Left colon (tissue), 2 donors: Measurements from ENCODE around the gene C1QTNF7. TPM values are rescaled to one million over a fixed set of nuclear protein-coding genes. Genes with fewer than 3 reads are reported as not detected.

ENCODE experiments used
- ATAC-seq: fragments of 200-7000 bp; cut with Tn5 transposase; one replicate; pipeline ENCODE4 v1.9.1; 2020; ENCODE audit warnings: mild to moderate bottlenecking, moderate library complexity
- DNase-seq, 2 donors: peaks; one replicate each; pipeline ENCODE4 v3.0.0-alpha.2; 2020
- intact Hi-C, 2 donors: fragments of 100-400 bp; cut with DNase I in 1 of 2; cut with micrococcal nuclease in 1 of 2; formaldehyde crosslinking; loops; one replicate each; pipeline versions ENCODE4 v1.11.2 to v1.14.0; 2022; cut with DNase I, micrococcal nuclease
- long read RNA-seq: library from polyadenylated mRNA; unstranded; transcript quantifications from one replicate; pipeline ENCODE4 v2.0.0, GENCODE V29; 2021
- total RNA-seq, 2 donors: library from RNA; stranded (reverse); fragmentation: NEBNext Ultra II Directional; extraction: Animal tissue kit (Norgen Biotek cat#: 25700); gene quantifications; one replicate each; pipeline ENCODE4 v1.2.1, GENCODE V29; 2021
- donor health status: DM: no; HTN: no; CAD: no.
- donor health status: DM: yes; HTN: yes; CAD: no.

The C1QTNF7 gene
- total RNA-seq, result 1 to 10 TPM; 1.5 to 4.0 TPM
- long read RNA-seq, result 0 reads

- no peak for DNase-seq
- intact Hi-C loops, result no loop called here
- ATAC-seq, result no peak
Observed at GRCh38 chr4:15427701-15428100, at the start of gene C1QTNF7. TSS of gene C1QTNF7 (plus strand) at chr4:15428033. CDS start at chr4:15435744, 7,711 bp downstream.

- DNase-seq, result no peak
- intact Hi-C loops, result no loop called here
- ATAC-seq, result no peak
Observed at GRCh38 chr4:15378062-15378461, 49.8 kb upstream of the C1QTNF7 start.

DNA sequence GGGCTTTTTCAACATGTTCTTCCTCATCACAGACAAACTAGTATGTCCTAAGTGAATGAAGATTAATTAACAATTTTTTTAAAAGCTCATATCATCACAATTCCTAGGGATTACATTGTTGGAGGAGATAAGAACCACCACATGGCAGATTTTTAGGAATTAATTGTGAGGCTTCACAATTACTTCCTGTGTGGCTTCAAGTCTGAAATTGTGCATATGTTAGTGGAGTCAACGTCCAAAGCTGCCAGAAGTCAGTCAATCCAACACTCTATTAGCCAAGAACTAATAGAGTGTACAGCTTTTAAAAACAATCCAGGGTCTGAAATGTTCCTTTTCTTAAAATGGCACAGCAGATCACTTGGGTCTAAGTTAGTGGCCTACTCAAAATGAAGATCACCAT is 49.3 kb upstream of the C1QTNF7 start:
- no peak for ATAC-seq
- no peak for DNase-seq
- intact Hi-C loops, result no loop called here

DNA sequence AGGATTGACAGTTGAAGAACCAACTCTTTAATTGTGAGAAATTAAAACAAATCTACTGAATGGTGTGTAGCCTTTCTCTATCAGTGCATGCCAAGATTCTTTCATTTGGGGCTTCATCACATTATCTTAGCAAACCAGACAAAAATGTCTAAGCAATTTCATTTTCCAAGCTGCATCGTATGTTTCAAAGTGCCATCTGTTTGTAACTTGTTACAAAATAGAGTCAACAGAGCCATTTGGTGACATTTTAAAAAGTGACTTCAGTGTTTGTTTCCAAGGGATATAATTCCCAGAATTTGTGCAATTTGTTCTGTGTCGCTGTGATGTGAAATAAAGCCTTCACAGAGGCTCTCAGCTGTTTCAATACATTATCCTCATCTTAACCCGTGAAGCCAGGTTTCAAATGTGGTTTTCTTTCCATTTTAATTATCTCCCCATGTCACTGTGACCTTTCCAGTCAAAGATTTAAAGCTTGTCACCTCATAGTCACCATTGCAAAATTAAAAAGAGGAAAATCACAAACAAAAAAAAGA is 46.0 kb upstream of the C1QTNF7 start:
- no peak for ATAC-seq
- intact Hi-C loops, result no loop called here
- DNase-seq, result no peak

GRCh38 chr4:15382669-15383273 is 45.1 kb upstream of the C1QTNF7 start:
- no peak for ATAC-seq
- DNase-seq, result no peak
- intact Hi-C loops, result no loop called here

DNA sequence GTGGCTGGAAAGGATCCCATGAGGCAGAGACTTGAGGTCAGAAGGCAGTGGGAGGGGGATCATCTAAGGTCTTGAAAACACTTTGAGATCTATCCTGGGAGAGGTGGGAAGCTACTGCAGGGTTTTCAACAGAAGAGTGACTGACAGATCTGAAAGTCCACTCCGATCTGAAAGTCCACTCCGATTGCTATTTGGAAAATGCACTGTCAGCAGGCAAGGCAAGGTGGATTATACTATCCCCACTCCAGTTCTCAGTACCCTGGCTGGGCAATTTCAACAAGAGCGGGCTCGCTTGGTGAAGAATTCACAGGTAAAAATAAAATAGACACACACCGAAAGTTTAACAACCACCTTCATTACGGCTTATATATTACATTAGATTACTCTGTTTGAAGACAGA is 42.3 kb upstream of the C1QTNF7 start:
- ATAC-seq, result no peak
- no peak for DNase-seq
- intact Hi-C loops, result loop anchor here in 1 of 2 donors (5.0 kb wide), 1 partner anchor 133 kb away; no protein-coding TSS in a partner anchor

DNA sequence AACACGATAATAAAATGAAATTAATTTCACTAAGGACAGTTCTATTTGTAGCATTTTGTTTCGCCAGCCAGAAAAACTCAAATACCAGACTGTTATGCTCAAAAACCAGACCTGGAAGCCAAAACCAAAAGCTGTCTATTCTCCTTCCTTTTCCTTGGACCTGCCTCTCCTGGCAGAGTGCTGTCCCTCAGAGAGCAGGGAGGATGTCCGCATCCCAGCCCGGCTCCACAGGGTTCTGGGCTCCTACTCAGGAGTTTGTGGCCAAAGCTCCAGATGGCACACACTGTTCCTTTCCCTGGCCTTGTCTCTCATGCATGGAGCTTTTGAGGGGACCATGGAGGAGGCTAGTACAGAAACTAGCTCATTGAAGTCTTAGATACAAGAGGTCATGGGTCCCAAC is 41.9 kb upstream of the C1QTNF7 start:
- intact Hi-C loops, result loop anchor here in 1 of 2 donors (5.0 kb wide), 1 partner anchor 134 kb away; no protein-coding TSS in a partner anchor
- DNase-seq, result no peak
- ATAC-seq, result no peak

GRCh38 chr4:15390494-15390893 is 37.3 kb upstream of the C1QTNF7 start:
- intact Hi-C loops, result loop anchor here in 1 of 2 donors (10.0 kb wide), 1 partner anchor 156 kb away; no protein-coding TSS in a partner anchor
- ATAC-seq (no peak), DNase-seq (no peak)

- DNase-seq, result no peak
- ATAC-seq, result no peak
- intact Hi-C loops, result loop anchor here in 1 of 2 donors (10.0 kb wide), 1 partner anchor 157 kb away; no protein-coding TSS in a partner anchor
Observed at GRCh38 chr4:15392053-15392805, 35.6 kb upstream of the C1QTNF7 start.

DNA sequence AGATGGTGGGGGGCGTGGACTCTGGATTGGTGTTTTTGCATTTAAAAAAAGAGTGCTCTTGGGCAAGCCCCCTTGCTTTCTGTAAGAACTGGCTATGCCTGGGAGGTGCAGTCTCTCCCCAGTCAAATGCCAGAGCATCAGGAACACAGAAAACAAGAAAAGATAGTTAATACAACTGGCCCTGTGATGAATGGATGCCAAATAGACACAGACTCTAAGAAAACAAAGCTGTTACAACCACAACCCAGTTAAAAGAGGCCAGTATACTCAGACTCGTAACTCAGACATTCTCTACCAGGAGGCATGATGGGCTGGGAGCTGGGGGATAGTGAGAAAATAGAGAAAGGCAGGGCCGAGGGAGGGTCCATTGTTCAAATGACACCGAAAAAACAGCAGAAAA is 32.5 kb upstream of the C1QTNF7 start:
- intact Hi-C loops, result loop anchor here in 1 of 2 donors (5.0 to 10.0 kb wide), 2 partner anchors 161 to 582 kb away; no protein-coding TSS in a partner anchor
- ATAC-seq (no peak), DNase-seq (no peak)

- ATAC-seq (peak; percentile 68), DNase-seq (peak in 1 of 2 donors; percentile 57)
- intact Hi-C loops, result loop anchor here in 1 of 2 donors (5.0 to 10.0 kb wide), 2 partner anchors 161 to 581 kb away; no protein-coding TSS in a partner anchor
Observed at GRCh38 chr4:15396157-15396800, 31.6 kb upstream of the C1QTNF7 start.

DNA sequence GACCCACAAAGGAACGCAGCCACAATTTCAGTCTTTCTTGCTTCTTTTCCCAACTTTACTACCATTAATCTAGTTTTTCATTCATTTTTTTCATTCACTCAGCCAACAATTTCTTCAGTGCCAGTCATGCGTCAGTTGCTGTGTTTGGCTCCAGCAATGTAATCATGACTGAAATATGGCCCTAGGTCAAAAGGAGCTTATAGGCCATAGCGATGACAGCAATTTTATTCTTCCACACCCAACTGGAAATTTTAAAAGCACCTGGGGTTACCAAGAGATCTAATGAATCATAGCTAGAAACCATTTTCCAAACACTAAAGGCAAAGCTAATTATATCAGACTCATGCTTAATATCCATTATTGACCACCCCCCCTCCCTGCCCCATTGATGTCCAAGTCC is 29.8 kb upstream of the C1QTNF7 start:
- intact Hi-C loops, result loop anchor here in 1 of 2 donors (5.0 to 10.0 kb wide), 2 partner anchors 163 to 579 kb away; no protein-coding TSS in a partner anchor
- no peak for DNase-seq
- no peak for ATAC-seq

GRCh38 chr4:15398732-15399131 is 29.1 kb upstream of the C1QTNF7 start:
- intact Hi-C loops, result loop anchor here in 1 of 2 donors (5.0 to 10.0 kb wide), 2 partner anchors 164 to 579 kb away; no protein-coding TSS in a partner anchor
- ATAC-seq (no peak), DNase-seq (no peak)

DNA sequence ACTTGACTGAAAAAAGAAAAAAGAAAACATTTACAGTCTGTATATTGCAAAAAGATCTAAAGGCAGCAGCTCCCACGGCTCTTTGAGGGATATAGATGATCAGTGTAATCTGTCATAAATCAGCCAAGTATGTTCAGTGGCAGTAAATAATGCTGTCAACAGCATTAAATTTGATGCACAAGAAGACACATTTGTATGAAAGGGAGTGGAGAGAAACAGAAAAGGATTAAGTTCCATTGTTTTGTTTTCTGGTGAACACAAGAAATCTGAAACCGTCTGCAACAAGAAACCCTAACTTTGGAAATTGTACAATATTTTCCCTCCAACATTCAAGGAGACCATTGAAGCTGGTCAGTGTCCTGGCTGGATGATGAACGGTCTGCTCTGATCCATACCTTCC is 27.6 kb upstream of the C1QTNF7 start:
- ATAC-seq, result no peak
- DNase-seq, result no peak
- intact Hi-C loops, result no loop called here

GRCh38 chr4:15400981-15401671 is 26.7 kb upstream of the C1QTNF7 start:
- peak in 1 of 2 donors; percentile 25 for DNase-seq
- ATAC-seq, result no peak
- intact Hi-C loops, result no loop called here

DNA sequence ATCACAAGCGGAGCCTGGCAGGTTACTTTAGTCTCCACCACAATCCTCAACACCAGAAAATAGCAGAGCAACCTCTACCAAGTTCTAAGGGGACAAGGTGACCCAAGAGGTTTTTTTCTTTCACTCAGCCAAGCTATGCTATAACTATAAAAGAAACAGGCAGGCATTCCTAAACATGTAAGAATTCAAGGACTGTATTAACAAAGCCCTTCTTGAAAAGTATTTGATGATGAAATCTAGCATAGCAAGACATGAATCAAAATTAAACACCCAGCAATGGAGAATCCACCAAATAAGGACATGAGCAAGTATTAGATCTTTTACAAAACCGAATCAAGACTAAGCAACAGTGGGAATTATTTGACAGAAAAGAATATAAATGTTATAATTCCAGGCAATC is 25.7 kb upstream of the C1QTNF7 start:
- DNase-seq (no peak), ATAC-seq (no peak)
- intact Hi-C loops, result no loop called here

DNA sequence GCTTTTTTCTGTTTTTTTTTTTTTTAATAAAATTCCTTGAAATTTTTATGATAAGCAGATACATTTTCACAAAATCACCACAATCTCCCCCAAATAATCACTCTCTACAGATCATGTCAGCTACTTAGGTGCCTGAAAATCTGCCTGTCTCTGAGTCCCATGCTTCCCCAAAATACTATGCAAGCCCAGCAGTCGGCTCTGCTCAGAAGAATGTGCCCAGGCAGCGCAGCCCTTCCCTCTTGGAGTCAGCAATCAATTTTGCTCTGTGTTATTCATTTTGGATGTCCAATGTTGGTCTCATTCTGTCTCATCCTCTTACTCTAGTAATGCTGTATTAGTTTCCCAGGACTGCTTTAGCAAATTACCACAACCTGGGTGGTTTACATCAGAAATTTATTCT is 24.9 kb upstream of the C1QTNF7 start:
- ATAC-seq (no peak), DNase-seq (no peak)

GRCh38 chr4:15405018-15405417 is 22.8 kb upstream of the C1QTNF7 start:
- no peak for DNase-seq

More for the DNA sequence above, 24.9 kb upstream of the C1QTNF7 start:
- intact Hi-C loops, result no loop called here

GRCh38 chr4:15410750-15411149 is 17.1 kb upstream of the C1QTNF7 start:
- DNase-seq (no peak), ATAC-seq (peak; percentile 63)
- intact Hi-C loops, result no loop called here

More at GRCh38 chr4:15405018-15405417, 22.8 kb upstream of the C1QTNF7 start:
- intact Hi-C loops, result no loop called here
- ATAC-seq, result no peak
